Measurements from ENCODE around the gene NEURL2.

Gene NEURL2

GRCh38 chr20:45909336-45909808, 18.4 kb upstream of the NEURL2 start:
- H3K4me2 ChIP-seq (ENCODE audit: low read depth, low read length) = no peak overlapping the region

DNA sequence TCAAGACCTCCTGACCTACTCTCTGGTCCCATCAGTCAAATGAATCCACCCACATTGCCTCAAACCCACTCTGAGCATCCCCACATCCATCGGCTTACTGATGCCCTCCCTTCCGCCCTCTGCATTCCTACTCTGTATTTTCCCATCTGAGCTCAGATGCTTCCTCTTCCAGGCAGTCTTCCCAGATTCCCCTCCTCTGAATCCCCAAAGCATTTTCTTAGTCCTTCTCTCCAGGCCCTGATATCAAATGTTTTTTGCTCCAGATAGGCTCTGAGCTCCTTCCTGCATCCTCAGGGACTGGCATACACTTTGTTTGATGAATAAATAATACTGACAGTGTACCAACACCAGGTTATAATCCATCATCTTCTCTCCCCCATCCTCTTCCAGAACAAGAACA, 17.1 kb upstream of the NEURL2 start:
- Histone ChIP-seq H2AFZ (ENCODE audit: low read length) (no peak overlapping the region), H3K36me3 (replicated peaks; ENCODE audit: insufficient read depth, low read length) (no peaks in the 10 kb centered on the region), H3K9me3 (replicated peaks; ENCODE audit: insufficient read depth, low read length) (no peaks in the 10 kb centered on the region), H3K9ac (ENCODE audit: low read length) (no peak overlapping the region), H3K4me1 (ENCODE audit: low read length) (peaks cover 3% of the 10 kb centered on the region; the same call in 1 of the 2 replicates), H3K27me3 (replicated peaks; ENCODE audit: insufficient read depth, low read length) (peaks cover 14% of the 10 kb centered on the region; the same call in 1 of the 2 replicates), H3K27ac (ENCODE audit: low read length) (no peak overlapping the region), H3K79me2 (ENCODE audit: low read length) (no peaks in the 10 kb centered on the region), H3F3A (ENCODE audit: insufficient read depth, low read length) (no peaks in the 10 kb centered on the region), H4K20me1 (ENCODE audit: insufficient read depth, low read length) (no peaks in the 10 kb centered on the region), H3K9me2 (replicated peaks; ENCODE audit: insufficient read depth, low read length) (no peaks in the 10 kb centered on the region), H3K4me3 (ENCODE audit: low read length) (no peak overlapping the region), H3K4me2 (ENCODE audit: low read depth, low read length) (no peak overlapping the region)
- TF ChIP-seq EZH2phosphoT487 (IDR thresholded peaks at IDR 0.05; ENCODE audit: low read length) (no peak), CTCF (IDR thresholded peaks at IDR 0.05; ENCODE audit: low read length) (no peak), EZH2 (optimal IDR thresholded peaks at IDR 0.05; ENCODE audit: low read depth, low read length) (no peak)
- no peak for DNase-seq

More at GRCh38 chr20:45909336-45909808, 18.4 kb upstream of the NEURL2 start:
- no peaks in the 10 kb centered on the region for H4K20me1 ChIP-seq (ENCODE audit: insufficient read depth, low read length)
- DNase-seq = no peak
- no peak overlapping the region for H2AFZ ChIP-seq (ENCODE audit: low read length)
- no peaks in the 10 kb centered on the region for H3K9me3 ChIP-seq (replicated peaks; ENCODE audit: insufficient read depth, low read length)
- no peaks in the 10 kb centered on the region for H3K36me3 ChIP-seq (replicated peaks; ENCODE audit: insufficient read depth, low read length)
- no peak overlapping the region for H3K9ac ChIP-seq (ENCODE audit: low read length)
- H3K4me1 ChIP-seq (ENCODE audit: low read length) = peaks cover 3% of the 10 kb centered on the region; the same call in 1 of the 2 replicates
- H3F3A ChIP-seq (ENCODE audit: insufficient read depth, low read length) = no peaks in the 10 kb centered on the region
- no peak overlapping the region for H3K4me3 ChIP-seq (ENCODE audit: low read length)
- TF ChIP-seq EZH2phosphoT487 (IDR thresholded peaks at IDR 0.05; ENCODE audit: low read length) (no peak), EZH2 (optimal IDR thresholded peaks at IDR 0.05; ENCODE audit: low read depth, low read length) (no peak), CTCF (IDR thresholded peaks at IDR 0.05; ENCODE audit: low read length) (no peak)
- H3K79me2 ChIP-seq (ENCODE audit: low read length) = no peaks in the 10 kb centered on the region
- H3K27me3 ChIP-seq (replicated peaks; ENCODE audit: insufficient read depth, low read length) = peaks cover 14% of the 10 kb centered on the region; the same call in 1 of the 2 replicates
- no peaks in the 10 kb centered on the region for H3K9me2 ChIP-seq (replicated peaks; ENCODE audit: insufficient read depth, low read length)
- no peak overlapping the region for H3K27ac ChIP-seq (ENCODE audit: low read length)

DNA sequence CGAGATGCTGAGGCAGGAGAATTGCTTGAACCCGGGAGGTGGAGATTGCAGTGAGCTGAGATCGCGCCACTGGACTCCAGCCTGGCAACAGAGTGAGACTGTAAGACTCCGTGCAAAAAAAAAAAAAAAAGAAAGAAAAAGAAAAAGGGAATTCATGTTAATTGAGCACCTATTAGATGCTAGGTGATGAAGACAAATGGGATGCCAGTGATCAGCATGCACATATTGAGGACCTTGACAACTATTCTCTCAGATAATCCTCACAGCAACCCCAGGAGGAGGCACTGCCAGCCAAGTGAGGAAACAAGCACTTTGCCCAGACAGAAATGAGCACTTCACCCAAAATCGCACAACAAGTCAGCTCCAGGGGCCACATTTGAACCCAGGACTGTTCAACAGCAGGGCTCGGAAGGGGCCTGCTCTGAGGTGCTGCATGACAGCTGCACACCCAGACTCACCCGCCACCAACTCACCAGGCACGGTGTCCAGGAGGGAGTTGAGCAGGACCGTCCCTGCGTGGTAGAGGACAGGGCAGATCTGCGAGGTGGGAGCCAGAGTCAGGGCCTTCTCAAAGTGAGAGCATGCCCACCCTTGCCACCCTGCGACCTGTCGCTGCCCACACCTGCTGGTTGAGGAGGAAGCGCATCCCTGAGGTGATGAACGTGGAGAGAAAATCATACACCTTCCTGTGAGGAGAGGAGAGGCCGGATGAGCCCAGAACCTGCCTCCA, 16.4 kb upstream of the NEURL2 start:
- H3K9ac ChIP-seq (ENCODE audit: low read length) = no peak overlapping the region
- DNase-seq = no peak
- H3K36me3 ChIP-seq (replicated peaks; ENCODE audit: insufficient read depth, low read length) = no peaks in the 10 kb centered on the region
- H3K27ac ChIP-seq (ENCODE audit: low read length) = no peak overlapping the region
- H3K4me2 ChIP-seq (ENCODE audit: low read depth, low read length) = no peak overlapping the region
- H3K27me3 ChIP-seq (replicated peaks; ENCODE audit: insufficient read depth, low read length) = peaks cover 13% of the 10 kb centered on the region; the same call in 1 of the 2 replicates
- H3K4me3 ChIP-seq (ENCODE audit: low read length) = no peak overlapping the region
- H3K4me1 ChIP-seq (ENCODE audit: low read length) = peaks cover 3% of the 10 kb centered on the region; the same call in 1 of the 2 replicates
- no peak for TF ChIP-seq EZH2 (optimal IDR thresholded peaks at IDR 0.05; ENCODE audit: low read depth, low read length)
- no peak for TF ChIP-seq CTCF (IDR thresholded peaks at IDR 0.05; ENCODE audit: low read length)
- H3F3A ChIP-seq (ENCODE audit: insufficient read depth, low read length) = no peaks in the 10 kb centered on the region
- no peaks in the 10 kb centered on the region for H3K9me2 ChIP-seq (replicated peaks; ENCODE audit: insufficient read depth, low read length)
- no peak overlapping the region for H2AFZ ChIP-seq (ENCODE audit: low read length)
- H3K9me3 ChIP-seq (replicated peaks; ENCODE audit: insufficient read depth, low read length) = no peaks in the 10 kb centered on the region
- H3K79me2 ChIP-seq (ENCODE audit: low read length) = no peaks in the 10 kb centered on the region
- no peaks in the 10 kb centered on the region for H4K20me1 ChIP-seq (ENCODE audit: insufficient read depth, low read length)
